Memory B cell (primary cell): ENCODE results near the gene COG3.

ENCODE experiments used
- ATAC-seq: fragments of 150-1000 bp; cut with Tn5 transposase; 2 replicates; pipeline ENCODE4 v1.10.0; 2021; ENCODE audit warnings: low read depth, mild to moderate bottlenecking, moderate library complexity
- DNase-seq, 2 donors: peaks; one replicate each; pipeline ENCODE4 v3.0.0; 2022; ENCODE audit warnings: low spot score in 2 of 2
- H3K27ac Mint-ChIP-seq: one replicate; pipeline ENCODE4 v1.8.0; 2022; ENCODE audit warnings: mild to moderate bottlenecking, moderate library complexity, mixed read lengths
- H3K27me3 Mint-ChIP-seq: one replicate; pipeline ENCODE4 v1.8.0; 2022; ENCODE audit warnings: mixed read lengths
- H3K36me3 Mint-ChIP-seq: one replicate; pipeline ENCODE4 v1.8.0; 2022; ENCODE audit warnings: mild to moderate bottlenecking, mixed read lengths
- H3K4me1 Mint-ChIP-seq: one replicate; pipeline ENCODE4 v1.8.0; 2022; ENCODE audit warnings: mixed read lengths
- H3K4me3 Mint-ChIP-seq: one replicate; pipeline ENCODE4 v1.8.0; 2022; ENCODE audit warnings: mild to moderate bottlenecking, moderate library complexity, mixed read lengths
- H3K9me3 Mint-ChIP-seq: one replicate; pipeline ENCODE4 v1.8.0; 2022; ENCODE audit warnings: mixed read lengths

Gene COG3

DNA sequence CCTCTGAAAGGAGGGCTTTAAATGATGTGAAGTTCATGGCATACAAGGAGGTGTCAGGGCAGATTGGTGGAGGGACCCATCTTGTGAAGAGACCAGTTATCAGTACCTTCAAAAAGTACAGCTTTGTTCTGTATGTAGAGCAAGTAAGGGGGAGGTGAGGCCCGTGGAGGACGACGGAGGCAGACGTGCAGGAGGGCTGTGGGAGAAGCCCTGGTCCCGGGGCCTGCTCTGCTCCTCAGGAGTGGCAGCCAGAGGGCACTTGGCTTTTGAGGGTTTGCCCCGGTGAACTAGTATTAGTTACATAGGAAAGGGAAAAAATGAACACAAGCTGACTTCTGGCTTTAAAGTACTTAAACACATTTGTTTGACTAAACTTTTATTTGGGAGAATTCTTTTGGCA lies 42.1 kb downstream of the COG3 start:
- Mint-ChIP-seq H3K36me3 (peaks cover 32% of the 10 kb centered on the region), H3K27me3 (no peaks in the 10 kb centered on the region), H3K27ac (peak overlapping the region; percentile 62), H3K4me1 (peaks cover 16% of the 10 kb centered on the region), H3K4me3 (no peak overlapping the region), H3K9me3 (no peaks in the 10 kb centered on the region)
- DNase-seq (no peak), ATAC-seq (no peak)

- peak; percentile 27 for ATAC-seq
These were observed 44.0 kb downstream of the COG3 start for GRCh38 chr13:45508776-45509175.

DNA sequence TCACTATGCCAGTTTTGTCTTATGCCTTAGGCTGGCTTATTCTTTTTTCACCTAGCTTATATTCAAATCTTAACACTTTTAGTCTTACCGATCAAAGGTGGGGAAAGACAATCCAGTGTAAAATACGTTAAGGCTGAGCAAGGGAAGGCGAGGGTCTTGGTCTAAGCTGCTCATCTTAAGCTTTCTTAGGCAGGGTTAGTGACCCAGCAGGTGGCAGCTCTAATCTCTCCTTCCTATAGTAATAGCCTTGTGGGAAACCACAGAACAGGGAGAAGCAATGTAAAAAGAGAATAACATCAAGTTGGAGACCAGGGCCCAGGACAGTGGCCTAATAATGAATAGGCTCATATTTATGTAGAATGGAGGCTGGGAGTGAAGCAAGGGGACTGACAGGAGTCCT lies 45.9 kb downstream of the COG3 start:
- Mint-ChIP-seq H3K4me3 (no peak overlapping the region), H3K36me3 (peaks cover 23% of the 10 kb centered on the region), H3K9me3 (no peaks in the 10 kb centered on the region), H3K4me1 (peaks cover 14% of the 10 kb centered on the region), H3K27ac (no peak overlapping the region), H3K27me3 (no peaks in the 10 kb centered on the region)
- ATAC-seq: no peak
- DNase-seq: no peak

More at GRCh38 chr13:45508776-45509175, 44.0 kb downstream of the COG3 start:
- Mint-ChIP-seq H3K27ac (peak overlapping the region; percentile 85), H3K36me3 (peaks cover 25% of the 10 kb centered on the region), H3K4me1 (peaks cover 14% of the 10 kb centered on the region), H3K9me3 (no peaks in the 10 kb centered on the region), H3K4me3 (no peak overlapping the region), H3K27me3 (no peaks in the 10 kb centered on the region)
- no peak for DNase-seq

- H3K4me1 Mint-ChIP-seq: peaks cover 11% of the 10 kb centered on the region
- peaks cover 19% of the 10 kb centered on the region for H3K36me3 Mint-ChIP-seq
- H3K27ac Mint-ChIP-seq: no peak overlapping the region
- DNase-seq (peak; percentile 13 to 51), ATAC-seq (peak; percentile 60)
- H3K27me3 Mint-ChIP-seq: no peaks in the 10 kb centered on the region
- no peak overlapping the region for H3K4me3 Mint-ChIP-seq
- no peaks in the 10 kb centered on the region for H3K9me3 Mint-ChIP-seq
These were observed 46.8 kb downstream of the COG3 start for GRCh38 chr13:45511310-45512097.

DNA sequence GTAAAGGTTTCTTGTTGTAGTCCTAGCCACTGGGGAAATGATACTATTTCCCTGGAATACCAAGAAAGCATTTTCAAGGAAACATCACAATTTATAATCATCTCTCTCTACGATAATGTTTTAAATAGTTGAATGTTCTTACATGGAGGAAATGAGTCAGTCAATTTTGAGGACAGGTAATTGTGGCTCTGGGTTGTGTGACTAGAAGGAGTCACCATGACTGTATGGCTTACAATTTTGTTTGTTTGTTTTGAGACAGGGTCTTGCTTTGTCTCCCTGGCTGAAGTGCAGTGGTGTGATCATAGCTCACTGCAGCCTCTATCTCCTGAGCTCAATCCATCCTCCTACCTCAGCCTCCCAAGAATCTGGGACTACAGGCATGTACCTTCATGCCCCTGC lies 47.4 kb downstream of the COG3 start:
- DNase-seq (no peak), ATAC-seq (no peak)
- Mint-ChIP-seq H3K9me3 (no peaks in the 10 kb centered on the region), H3K36me3 (peaks cover 16% of the 10 kb centered on the region), H3K4me3 (no peak overlapping the region), H3K27me3 (no peaks in the 10 kb centered on the region), H3K4me1 (peaks cover 11% of the 10 kb centered on the region), H3K27ac (no peak overlapping the region)

GRCh38 chr13:45516757-45517156 lies 52.0 kb downstream of the COG3 start:
- Mint-ChIP-seq H3K9me3 (no peaks in the 10 kb centered on the region), H3K27ac (no peak overlapping the region), H3K4me3 (no peak overlapping the region), H3K4me1 (peaks cover 3% of the 10 kb centered on the region), H3K36me3 (peaks cover 33% of the 10 kb centered on the region), H3K27me3 (no peaks in the 10 kb centered on the region)
- ATAC-seq (no peak), DNase-seq (no peak)

- Mint-ChIP-seq H3K4me3 (no peak overlapping the region), H3K27me3 (no peaks in the 10 kb centered on the region), H3K36me3 (peaks cover 44% of the 10 kb centered on the region), H3K9me3 (no peaks in the 10 kb centered on the region), H3K4me1 (peaks cover 3% of the 10 kb centered on the region), H3K27ac (no peak overlapping the region)
- no peak for ATAC-seq
- DNase-seq: no peak
These were observed 53.9 kb downstream of the COG3 start for GRCh38 chr13:45518525-45519245.

DNA sequence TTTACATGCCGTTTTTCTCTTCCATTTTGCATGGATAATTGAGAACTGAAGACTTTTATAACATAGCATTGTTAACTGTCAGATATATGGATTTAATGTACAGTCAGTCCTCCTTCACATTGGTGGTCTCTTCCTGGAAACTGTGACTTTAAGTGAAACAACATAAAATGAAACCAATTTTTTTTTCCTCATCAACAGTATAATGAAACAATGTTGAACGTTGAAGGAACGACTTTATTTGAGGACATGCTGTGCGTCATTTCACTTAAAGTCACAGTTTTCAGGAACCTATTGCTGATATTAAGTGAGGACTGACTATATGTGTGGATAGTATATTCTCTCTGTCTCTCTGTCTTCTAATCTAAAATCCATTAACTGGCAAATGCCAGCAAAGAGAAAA lies 54.8 kb downstream of the COG3 start:
- Mint-ChIP-seq H3K9me3 (no peaks in the 10 kb centered on the region), H3K4me1 (peaks cover 3% of the 10 kb centered on the region), H3K36me3 (peaks cover 49% of the 10 kb centered on the region), H3K27me3 (no peaks in the 10 kb centered on the region), H3K27ac (peak overlapping the region; percentile 33), H3K4me3 (no peak overlapping the region)
- DNase-seq: no peak
- ATAC-seq: no peak

- peaks cover 53% of the 10 kb centered on the region for H3K36me3 Mint-ChIP-seq
- H3K27me3 Mint-ChIP-seq: no peaks in the 10 kb centered on the region
- H3K4me1 Mint-ChIP-seq: peaks cover 3% of the 10 kb centered on the region
- H3K4me3 Mint-ChIP-seq: no peak overlapping the region
- DNase-seq (no peak), ATAC-seq (no peak)
- no peaks in the 10 kb centered on the region for H3K9me3 Mint-ChIP-seq
- H3K27ac Mint-ChIP-seq: no peak overlapping the region
These were observed 56.6 kb downstream of the COG3 start for GRCh38 chr13:45521297-45521696.

GRCh38 chr13:45522571-45522970 lies 57.8 kb downstream of the COG3 start:
- DNase-seq (no peak), ATAC-seq (no peak)
- H3K4me3 Mint-ChIP-seq: no peak overlapping the region
- peaks cover 54% of the 10 kb centered on the region for H3K36me3 Mint-ChIP-seq
- no peaks in the 10 kb centered on the region for H3K9me3 Mint-ChIP-seq
- H3K27ac Mint-ChIP-seq: no peak overlapping the region
- no peaks in the 10 kb centered on the region for H3K27me3 Mint-ChIP-seq
- peaks cover 3% of the 10 kb centered on the region for H3K4me1 Mint-ChIP-seq

DNA sequence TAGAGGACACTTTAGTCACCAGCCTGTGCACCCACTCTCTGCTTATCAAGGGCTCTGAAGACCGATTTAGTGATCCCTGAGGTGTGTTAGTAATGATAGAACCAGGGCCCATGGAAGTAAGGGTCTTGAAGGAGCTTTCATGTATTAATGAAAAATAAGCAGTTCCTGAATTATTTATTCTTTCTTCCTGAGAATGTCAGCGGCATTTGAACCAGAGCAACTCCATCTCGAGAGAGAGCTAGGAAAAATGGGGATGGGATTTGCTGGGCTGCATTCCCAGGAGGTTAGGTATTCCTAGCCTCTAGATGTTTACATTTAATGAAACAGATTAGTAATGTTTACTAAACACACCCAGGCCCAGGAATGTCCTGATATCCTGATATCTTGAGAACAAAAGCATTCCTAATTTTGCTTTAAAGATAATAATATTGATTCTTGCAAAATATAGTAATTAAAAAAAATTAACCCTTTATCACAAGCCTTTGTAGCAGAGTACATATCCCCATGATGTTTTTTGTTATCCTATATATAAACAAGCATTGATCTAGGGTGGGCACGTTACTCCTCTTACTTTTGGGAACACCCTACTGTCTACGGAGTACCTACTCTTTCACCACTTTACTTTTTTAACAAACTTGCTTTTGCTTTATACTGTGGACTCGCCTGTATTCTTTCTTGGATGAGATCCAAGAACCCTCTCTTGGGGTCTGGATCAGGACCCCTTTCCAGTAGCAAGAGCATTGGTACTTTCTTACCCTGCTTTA lies 63.1 kb downstream of the COG3 start:
- Mint-ChIP-seq H3K4me1 (no peaks in the 10 kb centered on the region), H3K4me3 (no peak overlapping the region), H3K27me3 (no peaks in the 10 kb centered on the region), H3K36me3 (peaks cover 43% of the 10 kb centered on the region), H3K9me3 (no peaks in the 10 kb centered on the region), H3K27ac (no peak overlapping the region)
- ATAC-seq (no peak), DNase-seq (no peak)

- Mint-ChIP-seq H3K4me3 (no peak overlapping the region), H3K27ac (no peak overlapping the region), H3K4me1 (no peaks in the 10 kb centered on the region), H3K36me3 (peaks cover 42% of the 10 kb centered on the region), H3K9me3 (no peaks in the 10 kb centered on the region), H3K27me3 (no peaks in the 10 kb centered on the region)
- DNase-seq: no peak
- ATAC-seq: no peak
These were observed 65.0 kb downstream of the COG3 start for GRCh38 chr13:45529758-45530157.

DNA sequence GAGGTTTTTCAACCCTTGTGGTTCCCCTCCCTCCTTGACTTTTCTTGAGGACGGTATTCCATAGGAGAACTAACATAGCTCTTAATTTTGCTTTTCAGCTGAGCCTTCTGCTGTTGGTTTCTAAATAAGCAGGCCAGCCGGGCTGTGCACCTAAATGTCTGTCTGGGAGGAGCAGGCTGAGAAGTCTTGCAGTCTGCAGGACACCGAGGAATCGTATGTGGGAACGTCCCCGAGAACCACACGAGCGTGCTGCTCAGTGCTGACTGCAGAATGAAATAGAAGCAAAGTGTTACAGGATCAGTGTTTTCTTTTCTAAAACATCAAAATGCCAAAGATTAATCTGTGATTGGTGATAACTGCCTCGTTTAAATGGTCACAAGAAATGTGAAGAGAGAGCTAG lies 69.9 kb downstream of the COG3 start:
- no peaks in the 10 kb centered on the region for H3K9me3 Mint-ChIP-seq
- DNase-seq: no peak
- no peaks in the 10 kb centered on the region for H3K4me1 Mint-ChIP-seq

DNA sequence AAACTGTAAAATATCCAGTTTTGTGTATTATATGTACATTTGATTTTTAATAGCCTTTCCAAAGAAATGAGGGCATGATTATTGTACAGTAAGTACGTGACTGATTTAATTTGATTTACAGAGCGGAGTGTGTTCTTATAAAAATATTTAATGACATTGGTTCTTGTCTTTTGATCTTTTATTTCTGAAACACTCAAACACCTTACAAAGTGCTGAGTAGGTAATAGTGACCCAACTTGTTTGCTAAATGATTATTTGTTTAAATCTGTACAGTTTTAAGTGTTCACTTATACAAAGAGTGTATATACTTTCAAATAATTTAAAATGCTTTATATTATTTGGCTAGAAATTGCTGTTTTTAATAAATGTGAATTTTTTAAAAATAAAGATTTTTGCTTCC lies 71.5 kb downstream of the COG3 start:
- Mint-ChIP-seq H3K27ac (no peak overlapping the region), H3K4me1 (no peaks in the 10 kb centered on the region), H3K36me3 (peaks cover 23% of the 10 kb centered on the region), H3K4me3 (no peak overlapping the region), H3K9me3 (no peaks in the 10 kb centered on the region), H3K27me3 (no peaks in the 10 kb centered on the region)
- no peak for ATAC-seq
- DNase-seq: no peak

More for the DNA sequence above, 69.9 kb downstream of the COG3 start:
- Mint-ChIP-seq H3K36me3 (peaks cover 31% of the 10 kb centered on the region), H3K27me3 (no peaks in the 10 kb centered on the region), H3K27ac (no peak overlapping the region), H3K4me3 (no peak overlapping the region)
- ATAC-seq: no peak
